ENCODE measurements around the gene HNRNPA3.

HNRNPA3 gene

DNA sequence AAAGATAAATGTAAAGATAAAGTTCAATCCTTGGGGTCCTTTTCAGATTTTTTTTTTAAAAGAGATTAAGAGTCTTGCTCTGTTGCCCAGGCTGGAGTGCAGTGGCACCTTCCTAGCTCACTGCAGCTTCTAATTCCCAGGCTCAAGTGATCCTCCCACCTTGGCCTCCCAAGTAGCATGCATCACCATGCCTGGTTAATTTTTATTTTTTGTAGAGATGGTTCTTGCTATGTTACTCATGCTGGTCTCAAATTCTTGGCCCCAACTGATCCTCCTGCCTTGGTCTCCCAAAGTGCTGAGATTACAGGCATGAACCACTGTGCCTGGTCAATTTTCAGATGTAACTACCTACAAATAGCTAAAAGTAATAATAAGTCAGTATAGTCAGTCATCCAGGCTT, 30.9 kb downstream of the HNRNPA3 start:
- no peaks in the 10 kb centered on the region for H3F3A ChIP-seq (ENCODE audit: control insufficient read depth, insufficient read depth)
- no peak overlapping the region for H3K4me3 ChIP-seq (ENCODE audit: low read length)
- TF ChIP-seq, protein P1, sequence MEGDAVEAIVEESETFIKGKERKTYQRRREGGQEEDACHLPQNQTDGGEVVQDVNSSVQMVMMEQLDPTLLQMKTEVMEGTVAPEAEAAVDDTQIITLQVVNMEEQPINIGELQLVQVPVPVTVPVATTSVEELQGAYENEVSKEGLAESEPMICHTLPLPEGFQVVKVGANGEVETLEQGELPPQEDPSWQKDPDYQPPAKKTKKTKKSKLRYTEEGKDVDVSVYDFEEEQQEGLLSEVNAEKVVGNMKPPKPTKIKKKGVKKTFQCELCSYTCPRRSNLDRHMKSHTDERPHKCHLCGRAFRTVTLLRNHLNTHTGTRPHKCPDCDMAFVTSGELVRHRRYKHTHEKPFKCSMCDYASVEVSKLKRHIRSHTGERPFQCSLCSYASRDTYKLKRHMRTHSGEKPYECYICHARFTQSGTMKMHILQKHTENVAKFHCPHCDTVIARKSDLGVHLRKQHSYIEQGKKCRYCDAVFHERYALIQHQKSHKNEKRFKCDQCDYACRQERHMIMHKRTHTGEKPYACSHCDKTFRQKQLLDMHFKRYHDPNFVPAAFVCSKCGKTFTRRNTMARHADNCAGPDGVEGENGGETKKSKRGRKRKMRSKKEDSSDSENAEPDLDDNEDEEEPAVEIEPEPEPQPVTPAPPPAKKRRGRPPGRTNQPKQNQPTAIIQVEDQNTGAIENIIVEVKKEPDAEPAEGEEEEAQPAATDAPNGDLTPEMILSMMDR (IDR thresholded peaks at IDR 0.05; ENCODE audit: low read depth, low read length, poor library complexity, severe bottlenecking): no peak
- TF ChIP-seq EZH2phosphoT487 (IDR thresholded peaks at IDR 0.05; ENCODE audit: borderline replicate concordance, low read length): no peak
- H3K4me2 ChIP-seq (ENCODE audit: low read length): no peak overlapping the region
- H3K27ac ChIP-seq (ENCODE audit: low read depth, low read length): no peak overlapping the region
- H3K4me1 ChIP-seq (ENCODE audit: control insufficient read depth, low read length): peaks cover 43% of the 10 kb centered on the region
- no peaks in the 10 kb centered on the region for H3K27me3 ChIP-seq (ENCODE audit: control insufficient read depth, low read length)
- H4K20me1 ChIP-seq (ENCODE audit: control insufficient read depth, insufficient read depth, low read depth, low read length): peaks cover 49% of the 10 kb centered on the region; the same call in 1 of the 2 replicates
- H3K9me2 ChIP-seq (replicated peaks; ENCODE audit: control insufficient read depth, low read length): no peaks in the 10 kb centered on the region
- H3K79me2 ChIP-seq (ENCODE audit: control insufficient read depth, low read length): peaks cover 99% of the 10 kb centered on the region
- no peaks in the 10 kb centered on the region for H3K9me3 ChIP-seq (ENCODE audit: control insufficient read depth, insufficient read depth, low read length)
- peaks cover 22% of the 10 kb centered on the region for H3K36me3 ChIP-seq (ENCODE audit: control insufficient read depth, low read length)

DNA sequence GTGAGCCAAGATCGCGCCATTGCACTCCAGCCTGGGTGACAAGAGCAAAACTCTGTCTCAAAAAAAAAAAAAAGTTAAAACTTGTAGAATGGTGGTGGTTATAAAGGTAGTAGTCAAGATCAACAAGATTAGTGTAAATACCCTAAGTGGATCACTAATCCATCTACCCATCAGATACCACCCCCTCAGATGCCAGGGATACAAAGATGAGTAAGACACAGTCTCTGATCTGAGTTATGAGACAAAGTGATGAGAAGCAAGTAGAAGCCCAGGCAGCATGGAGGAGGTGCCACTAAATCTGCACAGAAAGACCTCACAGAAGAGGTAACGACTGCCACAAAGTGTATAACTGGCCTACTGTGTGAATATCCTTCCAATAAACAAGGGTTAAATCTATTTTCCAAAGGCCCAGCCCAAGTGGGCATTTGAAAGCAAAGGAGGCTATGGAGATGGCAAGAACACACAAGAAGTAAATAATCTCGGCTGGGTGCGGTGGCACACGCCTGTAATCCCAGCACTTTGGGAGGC, 31.7 kb downstream of the HNRNPA3 start:
- Histone ChIP-seq H3K27me3 (ENCODE audit: control insufficient read depth, low read length) (no peaks in the 10 kb centered on the region), H3K27ac (ENCODE audit: low read depth, low read length) (no peak overlapping the region), H3K4me1 (ENCODE audit: control insufficient read depth, low read length) (peaks cover 43% of the 10 kb centered on the region), H3K79me2 (ENCODE audit: control insufficient read depth, low read length) (peaks cover 99% of the 10 kb centered on the region), H3K9me3 (ENCODE audit: control insufficient read depth, insufficient read depth, low read length) (no peaks in the 10 kb centered on the region), H3K4me2 (ENCODE audit: low read length) (no peak overlapping the region), H4K20me1 (ENCODE audit: control insufficient read depth, insufficient read depth, low read depth, low read length) (peaks cover 43% of the 10 kb centered on the region; the same call in 1 of the 2 replicates), H3K9me2 (replicated peaks; ENCODE audit: control insufficient read depth, low read length) (no peaks in the 10 kb centered on the region), H3K4me3 (ENCODE audit: low read length) (no peak overlapping the region), H3K36me3 (ENCODE audit: control insufficient read depth, low read length) (peaks cover 16% of the 10 kb centered on the region), H3F3A (ENCODE audit: control insufficient read depth, insufficient read depth) (no peaks in the 10 kb centered on the region)
- TF ChIP-seq, protein P1 (IDR thresholded peaks at IDR 0.05; ENCODE audit: low read depth, low read length, poor library complexity, severe bottlenecking): no peak

DNA sequence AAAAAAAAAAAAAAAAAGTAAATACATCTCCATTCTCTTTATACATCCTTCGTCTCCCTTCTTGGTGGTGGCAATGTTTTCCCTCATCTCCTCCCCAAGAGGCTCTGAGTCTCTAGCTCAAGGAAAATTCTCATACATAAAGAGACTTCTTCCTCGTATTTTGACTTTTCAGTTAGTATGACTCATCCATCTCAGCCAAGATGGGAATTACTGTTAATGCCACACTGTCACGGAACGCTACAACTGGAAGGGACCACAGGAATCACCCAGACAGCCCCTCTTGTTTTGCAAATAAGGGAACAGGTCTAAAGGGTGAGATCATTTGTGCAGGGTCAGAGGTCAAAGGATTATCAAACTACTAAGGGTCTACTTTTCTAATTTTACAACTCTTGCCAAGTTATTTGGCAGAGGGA, 32.4 kb downstream of the HNRNPA3 start:
- Histone ChIP-seq H3F3A (ENCODE audit: control insufficient read depth, insufficient read depth) (no peaks in the 10 kb centered on the region), H3K36me3 (ENCODE audit: control insufficient read depth, low read length) (peaks cover 16% of the 10 kb centered on the region), H3K4me2 (ENCODE audit: low read length) (no peak overlapping the region), H3K9me2 (replicated peaks; ENCODE audit: control insufficient read depth, low read length) (no peaks in the 10 kb centered on the region), H3K4me1 (ENCODE audit: control insufficient read depth, low read length) (peaks cover 36% of the 10 kb centered on the region), H3K79me2 (ENCODE audit: control insufficient read depth, low read length) (peaks cover 99% of the 10 kb centered on the region), H3K27ac (ENCODE audit: low read depth, low read length) (no peak overlapping the region), H4K20me1 (ENCODE audit: control insufficient read depth, insufficient read depth, low read depth, low read length) (peaks cover 41% of the 10 kb centered on the region; the same call in 1 of the 2 replicates), H3K4me3 (ENCODE audit: low read length) (no peak overlapping the region), H3K27me3 (ENCODE audit: control insufficient read depth, low read length) (no peaks in the 10 kb centered on the region), H3K9me3 (ENCODE audit: control insufficient read depth, insufficient read depth, low read length) (no peaks in the 10 kb centered on the region)
- no peak for TF ChIP-seq EZH2phosphoT487 (IDR thresholded peaks at IDR 0.05; ENCODE audit: borderline replicate concordance, low read length)
- TF ChIP-seq, protein P1 (IDR thresholded peaks at IDR 0.05; ENCODE audit: low read depth, low read length, poor library complexity, severe bottlenecking): no peak
